HL-60 (cell line): ENCODE data around the gene NYNRIN.
A peak's percentile ranks its signal among the peaks of the same experiment; 100 is the strongest.

ENCODE experiments used
- DNase-seq, 2 experiments: peaks; one replicate each; pipeline ENCODE4 v3.0.0-alpha.2; 2010 to 2020; ENCODE audit warnings: low read depth in 1 of 2, low spot score in 1 of 2
- H3K27ac ChIP-seq: fragments of 250-450 bp; sonication (Bioruptor Pico); replicated peaks from 2 replicates; pipeline ENCODE4 v1.5.1; 2020; ENCODE audit warnings: mild to moderate bottlenecking, moderate library complexity
- H3K27me3 ChIP-seq: fragments of 250-450 bp; sonication (Bioruptor Pico); 2 replicates; pipeline ENCODE4 v1.5.1; 2021; ENCODE audit warnings: mild to moderate bottlenecking, moderate library complexity; ENCODE audit not compliant: insufficient read depth, poor library complexity, severe bottlenecking
- H3K4me3 ChIP-seq: replicated peaks from 2 replicates; pipeline ENCODE4 v1.5.1; 2011; ENCODE audit warnings: mild to moderate bottlenecking, control low read depth, low read length; ENCODE audit not compliant: insufficient read depth
- GABPA ChIP-seq: IDR thresholded peaks from 2 replicates; pipeline ENCODE4 v1.6.1; 2012; ENCODE audit warnings: low read depth
- POLR2AphosphoS5 ChIP-seq: IDR thresholded peaks from 2 replicates; pipeline ENCODE4 v1.6.1; 2012; ENCODE audit warnings: low read depth
- SPI1 ChIP-seq: IDR thresholded peaks from 2 replicates; pipeline ENCODE4 v1.6.1; 2012; ENCODE audit warnings: low read depth, mild to moderate bottlenecking, borderline replicate concordance
- TF ChIP-seq, protein P1 (sequence below): IDR thresholded peaks from 2 replicates; pipeline ENCODE4 v1.6.1; 2012; ENCODE audit warnings: low read depth; ENCODE audit not compliant: insufficient replicate concordance
- TF ChIP-seq, protein P2 (sequence below): IDR thresholded peaks from one replicate; pipeline ENCODE4 v1.5.1; 2011; ENCODE audit warnings: low read length, control low read depth, inconsistent platforms; ENCODE audit not compliant: insufficient read depth

NYNRIN gene

DNA sequence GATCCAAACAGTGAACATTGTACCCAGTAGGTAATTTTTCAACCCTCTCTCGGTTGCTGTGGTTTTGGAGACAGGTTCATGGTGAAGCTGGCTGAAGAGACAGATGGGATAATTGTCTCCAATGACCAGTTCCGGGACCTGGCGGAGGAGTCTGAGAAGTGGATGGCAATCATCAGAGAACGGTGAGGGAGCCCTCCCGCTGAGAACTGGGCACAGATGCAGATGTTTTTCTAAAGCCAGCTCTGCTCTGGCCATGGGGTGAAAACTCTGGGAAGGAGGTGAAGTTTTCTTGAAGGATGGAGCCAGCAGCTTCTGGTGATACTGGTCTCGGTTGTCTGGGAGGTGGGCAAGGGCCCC is 37.2 kb downstream of the NYNRIN start:
- TF ChIP-seq GABPA (no peak), SPI1 (no peak), POLR2AphosphoS5 (no peak)
- TF ChIP-seq, protein P1, sequence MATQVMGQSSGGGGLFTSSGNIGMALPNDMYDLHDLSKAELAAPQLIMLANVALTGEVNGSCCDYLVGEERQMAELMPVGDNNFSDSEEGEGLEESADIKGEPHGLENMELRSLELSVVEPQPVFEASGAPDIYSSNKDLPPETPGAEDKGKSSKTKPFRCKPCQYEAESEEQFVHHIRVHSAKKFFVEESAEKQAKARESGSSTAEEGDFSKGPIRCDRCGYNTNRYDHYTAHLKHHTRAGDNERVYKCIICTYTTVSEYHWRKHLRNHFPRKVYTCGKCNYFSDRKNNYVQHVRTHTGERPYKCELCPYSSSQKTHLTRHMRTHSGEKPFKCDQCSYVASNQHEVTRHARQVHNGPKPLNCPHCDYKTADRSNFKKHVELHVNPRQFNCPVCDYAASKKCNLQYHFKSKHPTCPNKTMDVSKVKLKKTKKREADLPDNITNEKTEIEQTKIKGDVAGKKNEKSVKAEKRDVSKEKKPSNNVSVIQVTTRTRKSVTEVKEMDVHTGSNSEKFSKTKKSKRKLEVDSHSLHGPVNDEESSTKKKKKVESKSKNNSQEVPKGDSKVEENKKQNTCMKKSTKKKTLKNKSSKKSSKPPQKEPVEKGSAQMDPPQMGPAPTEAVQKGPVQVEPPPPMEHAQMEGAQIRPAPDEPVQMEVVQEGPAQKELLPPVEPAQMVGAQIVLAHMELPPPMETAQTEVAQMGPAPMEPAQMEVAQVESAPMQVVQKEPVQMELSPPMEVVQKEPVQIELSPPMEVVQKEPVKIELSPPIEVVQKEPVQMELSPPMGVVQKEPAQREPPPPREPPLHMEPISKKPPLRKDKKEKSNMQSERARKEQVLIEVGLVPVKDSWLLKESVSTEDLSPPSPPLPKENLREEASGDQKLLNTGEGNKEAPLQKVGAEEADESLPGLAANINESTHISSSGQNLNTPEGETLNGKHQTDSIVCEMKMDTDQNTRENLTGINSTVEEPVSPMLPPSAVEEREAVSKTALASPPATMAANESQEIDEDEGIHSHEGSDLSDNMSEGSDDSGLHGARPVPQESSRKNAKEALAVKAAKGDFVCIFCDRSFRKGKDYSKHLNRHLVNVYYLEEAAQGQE = no peak
- TF ChIP-seq, protein P2, sequence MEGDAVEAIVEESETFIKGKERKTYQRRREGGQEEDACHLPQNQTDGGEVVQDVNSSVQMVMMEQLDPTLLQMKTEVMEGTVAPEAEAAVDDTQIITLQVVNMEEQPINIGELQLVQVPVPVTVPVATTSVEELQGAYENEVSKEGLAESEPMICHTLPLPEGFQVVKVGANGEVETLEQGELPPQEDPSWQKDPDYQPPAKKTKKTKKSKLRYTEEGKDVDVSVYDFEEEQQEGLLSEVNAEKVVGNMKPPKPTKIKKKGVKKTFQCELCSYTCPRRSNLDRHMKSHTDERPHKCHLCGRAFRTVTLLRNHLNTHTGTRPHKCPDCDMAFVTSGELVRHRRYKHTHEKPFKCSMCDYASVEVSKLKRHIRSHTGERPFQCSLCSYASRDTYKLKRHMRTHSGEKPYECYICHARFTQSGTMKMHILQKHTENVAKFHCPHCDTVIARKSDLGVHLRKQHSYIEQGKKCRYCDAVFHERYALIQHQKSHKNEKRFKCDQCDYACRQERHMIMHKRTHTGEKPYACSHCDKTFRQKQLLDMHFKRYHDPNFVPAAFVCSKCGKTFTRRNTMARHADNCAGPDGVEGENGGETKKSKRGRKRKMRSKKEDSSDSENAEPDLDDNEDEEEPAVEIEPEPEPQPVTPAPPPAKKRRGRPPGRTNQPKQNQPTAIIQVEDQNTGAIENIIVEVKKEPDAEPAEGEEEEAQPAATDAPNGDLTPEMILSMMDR = no peak
- no peaks in the 10 kb centered on the region for H3K27me3 ChIP-seq
- H3K4me3 ChIP-seq = no peak overlapping the region
- no peak overlapping the region for H3K27ac ChIP-seq
- DNase-seq = no peak

DNA sequence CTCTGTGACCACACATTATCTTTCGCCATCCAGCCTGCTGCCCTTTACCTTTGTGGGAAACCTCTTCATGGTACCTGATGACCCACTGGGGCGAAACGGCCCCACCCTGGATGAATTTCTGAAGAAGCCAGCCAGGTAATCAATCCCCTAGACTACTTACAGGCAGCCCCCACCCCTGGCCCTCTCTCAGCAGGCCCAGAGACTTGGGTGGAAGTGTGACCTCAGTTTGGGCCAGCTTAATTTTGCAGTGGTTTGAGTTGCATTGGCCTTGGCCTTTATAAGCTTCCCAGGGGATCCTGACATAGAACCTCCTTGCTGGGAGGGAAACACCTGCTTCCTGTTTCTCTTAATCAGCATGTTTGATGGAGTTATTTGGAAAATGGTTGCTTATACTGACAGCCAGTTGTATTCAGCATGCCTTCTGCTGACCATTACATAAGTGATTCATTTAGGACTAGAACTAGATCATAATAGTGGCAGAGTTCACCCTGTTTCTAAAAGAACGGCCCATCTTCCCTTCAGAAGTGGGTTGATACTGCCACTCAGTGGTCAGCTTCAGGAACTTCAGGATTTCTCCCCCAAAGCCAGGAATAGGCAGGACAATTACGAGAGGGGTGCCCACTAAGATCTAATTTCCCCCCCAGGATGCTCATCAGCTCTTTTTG is 37.7 kb downstream of the NYNRIN start:
- TF ChIP-seq, protein P1 = no peak
- TF ChIP-seq, protein P2 = peak; percentile 72
- no peaks in the 10 kb centered on the region for H3K27me3 ChIP-seq
- no peak overlapping the region for H3K4me3 ChIP-seq
- H3K27ac ChIP-seq = no peak overlapping the region
- peak in 1 of 2 experiments; percentile 45 for DNase-seq

DNA sequence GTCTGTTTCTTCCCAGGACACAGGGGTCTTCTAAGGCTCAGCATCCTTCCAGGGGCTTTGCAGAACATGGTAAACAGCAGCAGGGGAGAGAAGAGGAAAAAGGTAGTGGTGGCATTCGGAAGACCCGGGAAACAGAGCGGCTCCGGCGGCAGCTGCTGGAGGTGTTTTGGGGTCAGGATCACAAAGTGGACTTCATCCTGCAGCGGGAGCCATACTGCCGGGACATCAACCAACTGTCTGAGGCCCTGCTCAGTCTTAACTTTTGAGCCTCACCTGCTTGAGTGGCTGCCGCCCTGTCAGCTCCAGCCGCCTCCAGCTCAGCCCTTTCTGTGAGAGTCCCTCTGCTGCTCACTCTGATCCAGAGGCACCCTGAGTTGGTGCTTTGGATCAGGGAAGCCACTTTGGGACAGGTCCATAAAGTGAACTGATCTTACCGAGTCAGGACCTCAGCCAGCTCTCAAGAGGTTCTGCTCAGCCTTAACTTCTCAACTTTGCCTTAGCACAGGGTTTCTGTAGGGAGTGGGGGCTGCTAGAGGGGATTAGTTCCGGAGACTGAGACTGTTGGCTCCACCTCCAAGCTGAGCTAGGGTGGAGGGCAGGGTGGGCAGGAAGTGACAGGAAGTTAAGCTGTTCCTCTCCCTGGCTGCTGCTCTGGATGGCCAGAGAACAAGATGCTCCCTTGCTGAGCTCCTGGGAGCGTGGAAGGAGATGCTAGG is 38.4 kb downstream of the NYNRIN start:
- no peak overlapping the region for H3K4me3 ChIP-seq
- no peaks in the 10 kb centered on the region for H3K27me3 ChIP-seq
- H3K27ac ChIP-seq = no peak overlapping the region
- DNase-seq = no peak
- TF ChIP-seq POLR2AphosphoS5 = no peak
- TF ChIP-seq GABPA = no peak
- no peak for TF ChIP-seq SPI1
- TF ChIP-seq, protein P1 = no peak
- TF ChIP-seq, protein P2 = no peak
